ACC112 (cell line): ENCODE measurements around the gene FAM162A.
"Not testable (repeated sequence)": the region's sequence is repeated elsewhere in the genome, so short reads cannot be mapped to it uniquely, and the experiment has no call there.

ENCODE experiments used
- H2AFZ ChIP-seq: fragments of 200-600 bp; sonication (generic); one replicate; pipeline ENCODE4 v1.6.0; 2017; ENCODE audit warnings: antibody characterized with exemption, low read length; ENCODE audit not compliant: unreplicated experiment
- H3K27ac ChIP-seq: fragments of 200-600 bp; sonication (generic); 2 replicates; pipeline ENCODE4 v1.5.1; 2014; ENCODE audit warnings: low read depth, mild to moderate bottlenecking, antibody characterized with exemption, low read length, moderate library complexity
- H3K27me3 ChIP-seq: fragments of 200-600 bp; sonication (generic); 2 replicates; pipeline ENCODE4 v1.6.1; 2014; ENCODE audit warnings: mild to moderate bottlenecking, antibody characterized with exemption, low read length, moderate library complexity, mixed read lengths; ENCODE audit not compliant: insufficient read depth
- H3K36me3 ChIP-seq: fragments of 200-600 bp; sonication (generic); 2 replicates; pipeline ENCODE4 v1.6.1; 2016; ENCODE audit warnings: mild to moderate bottlenecking, antibody characterized with exemption, low read length, moderate library complexity, mixed read lengths; ENCODE audit not compliant: insufficient read depth
- H3K4me1 ChIP-seq: fragments of 200-600 bp; sonication (generic); one replicate; pipeline ENCODE4 v1.6.1; 2016; ENCODE audit warnings: low read length, mixed read lengths; ENCODE audit not compliant: insufficient read depth, unreplicated experiment, control insufficient read depth
- H3K4me3 ChIP-seq: fragments of 200-600 bp; sonication (generic); 2 replicates; pipeline ENCODE4 v1.5.1; 2014; ENCODE audit warnings: mild to moderate bottlenecking, low read depth, low read length
- H3K79me2 ChIP-seq: fragments of 200-600 bp; sonication (generic); one replicate; pipeline ENCODE4 v1.6.0; 2016; ENCODE audit warnings: low read length; ENCODE audit not compliant: control insufficient read depth, unreplicated experiment, insufficient read depth

The FAM162A gene

GRCh38 chr3:122448218-122448617, 64.2 kb downstream of the FAM162A start:
- H3K27ac ChIP-seq, H3K79me2 ChIP-seq: not testable (repeated sequence)
- H3K36me3 ChIP-seq = peaks cover 35% of the 10 kb centered on the region

DNA sequence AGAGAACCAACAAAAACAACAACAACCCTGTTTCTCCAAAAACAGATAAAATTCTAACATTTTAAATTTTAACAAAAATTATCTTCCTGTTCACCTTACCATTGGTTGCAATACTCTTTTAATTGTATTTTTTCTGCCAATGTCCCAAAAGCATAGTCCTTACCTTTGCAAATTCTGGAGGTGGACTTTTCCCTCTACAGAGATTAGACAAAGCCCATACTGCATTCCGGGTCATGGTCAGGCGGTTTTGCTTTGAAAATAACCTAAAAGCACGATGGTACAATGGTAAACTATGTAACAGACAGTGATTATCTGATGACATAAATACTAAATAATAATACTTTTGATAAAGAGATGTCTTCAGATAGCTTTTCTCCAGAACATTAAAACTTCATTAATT, 67.4 kb downstream of the FAM162A start:
- Histone ChIP-seq H3K79me2 (peaks cover 5% of the 10 kb centered on the region), H2AFZ (no peak overlapping the region), H3K4me1 (no peaks in the 10 kb centered on the region), H3K27me3 (no peaks in the 10 kb centered on the region), H3K36me3 (peaks cover 51% of the 10 kb centered on the region), H3K27ac (no peak overlapping the region), H3K4me3 (no peak overlapping the region)

More at GRCh38 chr3:122448218-122448617, 64.2 kb downstream of the FAM162A start:
- not testable (repeated sequence) for H3K4me3 ChIP-seq, H2AFZ ChIP-seq, H3K27me3 ChIP-seq, H3K4me1 ChIP-seq

GRCh38 chr3:122456074-122456473, 72.1 kb downstream of the FAM162A start:
- Histone ChIP-seq H3K4me1 (no peaks in the 10 kb centered on the region), H3K4me3 (no peak overlapping the region), H3K79me2 (peaks cover under 1% of the 10 kb centered on the region), H2AFZ (no peak overlapping the region), H3K27ac (no peak overlapping the region), H3K27me3 (no peaks in the 10 kb centered on the region), H3K36me3 (peaks cover 44% of the 10 kb centered on the region)

DNA sequence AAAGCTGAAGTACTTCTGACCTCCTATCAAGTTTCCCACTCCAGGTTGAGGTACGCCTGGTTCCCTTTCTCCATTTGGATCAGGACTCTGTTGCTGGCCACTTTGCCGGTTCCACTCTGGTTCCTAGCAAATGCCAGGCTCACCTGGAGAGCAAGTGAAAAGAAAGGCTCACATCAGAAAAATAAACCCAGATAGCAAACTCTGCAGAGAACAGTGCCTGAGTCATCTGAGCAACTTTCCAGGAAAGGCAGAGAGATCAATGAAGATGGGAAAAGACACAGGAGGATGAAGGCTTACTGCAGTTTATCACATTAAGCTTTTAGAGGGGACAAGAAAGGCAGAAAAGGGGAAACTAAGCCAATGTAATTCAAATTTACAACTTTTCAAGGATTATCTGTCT, 73.7 kb downstream of the FAM162A start:
- H2AFZ ChIP-seq = no peak overlapping the region
- no peak overlapping the region for H3K4me3 ChIP-seq
- H3K36me3 ChIP-seq = peaks cover 46% of the 10 kb centered on the region
- no peaks in the 10 kb centered on the region for H3K79me2 ChIP-seq
- H3K27ac ChIP-seq = no peak overlapping the region
- H3K27me3 ChIP-seq = no peaks in the 10 kb centered on the region
- no peaks in the 10 kb centered on the region for H3K4me1 ChIP-seq

- peaks cover 44% of the 10 kb centered on the region for H3K36me3 ChIP-seq
- no peaks in the 10 kb centered on the region for H3K4me1 ChIP-seq
- H3K79me2 ChIP-seq = no peaks in the 10 kb centered on the region
- no peak overlapping the region for H3K4me3 ChIP-seq
- H2AFZ ChIP-seq = no peak overlapping the region
- no peak overlapping the region for H3K27ac ChIP-seq
- H3K27me3 ChIP-seq = no peaks in the 10 kb centered on the region
Observed at GRCh38 chr3:122458992-122459391, 75.0 kb downstream of the FAM162A start.

DNA sequence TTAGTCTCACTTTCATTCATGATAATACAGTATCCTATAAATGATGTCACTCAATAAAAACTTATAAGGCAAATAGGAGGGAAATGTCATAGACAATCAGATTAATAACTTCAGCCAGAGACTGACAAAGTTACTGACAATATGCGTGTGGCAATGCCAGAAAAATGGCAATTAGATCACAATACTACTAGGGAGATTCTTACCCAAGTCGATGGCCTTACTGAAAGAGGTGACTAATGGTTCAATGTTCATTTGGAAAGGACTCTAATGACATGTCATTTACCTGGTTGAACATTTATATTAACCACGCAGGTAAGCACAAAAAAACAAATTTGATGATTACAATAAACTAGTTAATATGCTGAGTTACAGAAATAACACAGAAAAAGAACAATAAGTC, 77.8 kb downstream of the FAM162A start:
- no peak overlapping the region for H2AFZ ChIP-seq
- H3K4me1 ChIP-seq = no peaks in the 10 kb centered on the region
- H3K79me2 ChIP-seq = peaks cover 3% of the 10 kb centered on the region
- H3K27ac ChIP-seq = no peak overlapping the region
- H3K27me3 ChIP-seq = no peaks in the 10 kb centered on the region
- no peak overlapping the region for H3K4me3 ChIP-seq
- peaks cover 28% of the 10 kb centered on the region for H3K36me3 ChIP-seq
